ENCODE data around the gene DGKA.
A peak's percentile ranks its signal among the peaks of the same experiment; 100 is the strongest.

The DGKA gene

GRCh38 chr12:55930771-55931316, at the start of gene DGKA:
Gene DGKA, plus strand, starts transcription at chr12:55931162. Its CDS starts 5,342 bp downstream, at chr12:55936504.
- peak; percentile 75 for TF ChIP-seq CTCF (IDR thresholded peaks at IDR 0.05; ENCODE audit: low read depth, low read length, missing control alignments)
- no peak for DNase-seq (ENCODE audit: low read depth)
- peak within 1 kb of the TSS; percentile 82 for H3K4me3 ChIP-seq (ENCODE audit: low read depth, low read length)

GRCh38 chr12:55885113-55885512, 45.8 kb upstream of the DGKA start:
- no peak for TF ChIP-seq CTCF (IDR thresholded peaks at IDR 0.05; ENCODE audit: low read depth, low read length, missing control alignments)
- H3K4me3 ChIP-seq (ENCODE audit: low read depth, low read length) = no peak overlapping the region

DNA sequence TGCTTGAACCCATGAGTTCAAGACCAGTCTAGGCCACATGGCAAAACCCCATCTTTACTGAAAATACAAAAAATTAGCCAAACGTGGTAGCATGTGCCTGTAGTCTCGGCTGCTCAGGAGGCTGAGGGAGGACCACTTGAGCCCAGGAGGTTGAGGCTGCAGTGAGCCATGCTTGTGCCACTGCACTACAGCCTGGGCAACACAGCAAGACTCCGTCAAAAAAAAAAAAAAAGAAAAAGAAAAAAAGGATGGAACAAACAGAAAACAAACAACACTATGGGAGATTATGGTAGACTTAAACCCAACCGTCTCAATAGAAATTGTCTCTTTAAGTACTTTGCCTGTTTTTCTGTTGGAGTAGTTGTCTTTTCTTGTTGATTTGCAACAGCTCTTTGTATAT, 39.7 kb upstream of the DGKA start:
- no peak for DNase-seq (ENCODE audit: low read depth)
- no peak for TF ChIP-seq CTCF (IDR thresholded peaks at IDR 0.05; ENCODE audit: low read depth, low read length, missing control alignments)
- no peak overlapping the region for H3K4me3 ChIP-seq (ENCODE audit: low read depth, low read length)

More at GRCh38 chr12:55885113-55885512, 45.8 kb upstream of the DGKA start:
- DNase-seq (ENCODE audit: low read depth) = no peak

- no peak for DNase-seq (ENCODE audit: low read depth)
- H3K4me3 ChIP-seq (ENCODE audit: low read depth, low read length) = no peak overlapping the region
- no peak for TF ChIP-seq CTCF (IDR thresholded peaks at IDR 0.05; ENCODE audit: low read depth, low read length, missing control alignments)
Measured at GRCh38 chr12:55893723-55894122, 37.2 kb upstream of the DGKA start.

GRCh38 chr12:55899082-55899481, 31.9 kb upstream of the DGKA start:
- no peak overlapping the region for H3K4me3 ChIP-seq (ENCODE audit: low read depth, low read length)
- TF ChIP-seq CTCF (IDR thresholded peaks at IDR 0.05; ENCODE audit: low read depth, low read length, missing control alignments) = no peak
- DNase-seq (ENCODE audit: low read depth) = no peak

GRCh38 chr12:55901881-55902490, 29.0 kb upstream of the DGKA start:
- H3K4me3 ChIP-seq (ENCODE audit: low read depth, low read length) = no peak overlapping the region
- DNase-seq (ENCODE audit: low read depth) = no peak
- TF ChIP-seq CTCF (IDR thresholded peaks at IDR 0.05; ENCODE audit: low read depth, low read length, missing control alignments) = no peak

DNA sequence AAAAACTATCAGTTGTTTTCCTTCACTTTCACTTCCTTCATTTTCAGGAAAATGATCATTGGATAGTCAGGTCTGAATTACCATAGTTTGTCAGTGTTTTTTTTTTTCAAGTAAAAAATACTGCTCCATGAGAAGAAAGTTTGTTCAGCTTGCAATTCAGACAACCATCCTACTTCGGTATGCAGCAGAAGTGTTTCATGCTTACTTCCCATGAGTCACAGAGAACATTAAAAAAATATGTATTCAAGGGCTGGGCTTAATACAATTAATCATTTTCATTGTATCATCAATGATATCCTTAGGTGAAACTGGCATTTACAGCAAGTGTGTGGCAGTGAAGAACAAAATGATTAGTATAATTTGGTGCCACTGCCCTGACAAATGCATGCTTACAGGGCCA, 24.9 kb upstream of the DGKA start:
- no peak overlapping the region for H3K4me3 ChIP-seq (ENCODE audit: low read depth, low read length)
- no peak for DNase-seq (ENCODE audit: low read depth)
- TF ChIP-seq CTCF (IDR thresholded peaks at IDR 0.05; ENCODE audit: low read depth, low read length, missing control alignments) = no peak
